Tibial nerve (tissue), 4 donors: Measurements from ENCODE around the gene NECAB3. TPM values are rescaled to one million over a fixed set of nuclear protein-coding genes. Genes with fewer than 3 reads are reported as not detected.

Experiments
- DNase-seq, 2 donors: peaks; one replicate each; pipeline ENCODE4 v3.0.0-alpha.2; 2019; ENCODE audit warnings: low spot score in 2 of 2
- H3K27ac ChIP-seq, 4 donors: fragments of 200-600 bp; sonication (generic) in 3 of 4; one replicate each; pipeline ENCODE4 v1.5.1; 2017 to 2019; ENCODE audit warnings: mild to moderate bottlenecking in 1 of 4
- H3K27me3 ChIP-seq, 2 donors: fragments of 200-600 bp; sonication (generic) in 1 of 2; one replicate each; pipeline versions ENCODE4 v1.5.1 to v1.6.0; 2017 to 2019
- H3K36me3 ChIP-seq, 3 donors: fragments of 200-600 bp; sonication (generic); one replicate each; pipeline ENCODE4 v1.5.1; 2018 to 2019
- H3K4me1 ChIP-seq, 4 donors: fragments of 200-600 bp; sonication (generic) in 3 of 4; one replicate each; pipeline ENCODE4 v1.5.1; 2017 to 2019
- H3K4me3 ChIP-seq, 4 donors: fragments of 200-600 bp; sonication (generic) in 3 of 4; one replicate each; pipeline ENCODE4 v1.5.1; 2017 to 2019; ENCODE audit warnings: mild to moderate bottlenecking in 1 of 4, moderate library complexity in 1 of 4
- H3K9me3 ChIP-seq, 4 donors: fragments of 200-600 bp; sonication (generic) in 3 of 4; one replicate each; pipeline ENCODE4 v1.5.1; 2017 to 2019
- CTCF ChIP-seq, 5 experiments: fragments of 200-600 bp in 3 of 5; fragments of 450-650 bp in 2 of 5; sonication (generic) in 3 of 5; IDR thresholded peaks; one replicate each; pipeline ENCODE4 v1.5.1; 2016 to 2019; ENCODE audit warnings: antibody characterized with exemption in 5 of 5, mild to moderate bottlenecking in 3 of 5, moderate library complexity in 2 of 5
- EP300 ChIP-seq, 2 donors: sonication (generic); formaldehyde crosslinking; IDR thresholded peaks; one replicate each; pipeline ENCODE4 v1.6.1; 2017; ENCODE audit warnings: antibody characterized with exemption in 2 of 2, mild to moderate bottlenecking in 1 of 2
- POLR2A ChIP-seq, 2 donors: fragments of 450-650 bp; IDR thresholded peaks; one replicate each; pipeline ENCODE4 v1.6.1; 2017; ENCODE audit warnings: antibody characterized with exemption in 2 of 2, mild to moderate bottlenecking in 2 of 2, moderate library complexity in 2 of 2
- WGBS, 2 donors: methylation state at CpG; one replicate each; pipeline ENCODE4 v1.1.5; 2018; 5-methylcytosine and 5-hydroxymethylcytosine counted together
- total RNA-seq, 4 donors: library from RNA; depleted of rRNA; stranded (reverse); fragments of >200 nt; gene quantifications; one replicate each; pipeline ENCODE4 v1.1.0, GENCODE V29; 2016

The NECAB3 gene
- total RNA-seq, 4 donors from 2014 or later, result 80.8 to 103 (median 91.5) TPM

- no peak overlapping the region for H3K4me3 ChIP-seq
- no peak for DNase-seq
- TF ChIP-seq EP300 (IDR thresholded peaks at IDR 0.05) (no peak), CTCF (IDR thresholded peaks at IDR 0.05) (no peak), POLR2A (IDR thresholded peaks at IDR 0.05) (no peak)
- no peaks in the 10 kb centered on the region for H3K27me3 ChIP-seq
- no peak overlapping the region for H3K27ac ChIP-seq
- H3K36me3 ChIP-seq, result peaks cover 0 to 39% (median 0%) of the 10 kb centered on the region in 3 donors
- H3K9me3 ChIP-seq, result no peaks in the 10 kb centered on the region
- peaks cover 3 to 16% (median 9%) of the 10 kb centered on the region in 4 donors for H3K4me1 ChIP-seq
- whole genome bisulfite sequencing, 2 donors, result 89 to 100% methylated on average over 2 of the region's 2 CpGs
Observed at GRCh38 chr20:33716498-33716897, 42.3 kb upstream of the NECAB3 start.

- no peak for TF ChIP-seq EP300 (IDR thresholded peaks at IDR 0.05)
- TF ChIP-seq CTCF (IDR thresholded peaks at IDR 0.05), result no peak
- no peak for TF ChIP-seq POLR2A (IDR thresholded peaks at IDR 0.05)
- WGBS, 2 donors, result 89 to 96% methylated on average over 10 of the region's 10 CpGs
- peaks cover 0 to 60% (median 0%) of the 10 kb centered on the region in 3 donors for H3K36me3 ChIP-seq
- no peaks in the 10 kb centered on the region for H3K9me3 ChIP-seq
- no peaks in the 10 kb centered on the region for H3K27me3 ChIP-seq
- no peak overlapping the region for H3K4me3 ChIP-seq
- DNase-seq, result no peak
- H3K4me1 ChIP-seq, result peaks cover 0 to 3% (median under 1%) of the 10 kb centered on the region in 4 donors
- H3K27ac ChIP-seq, result no peak overlapping the region
Observed at GRCh38 chr20:33713865-33714367, 39.7 kb upstream of the NECAB3 start.

GRCh38 chr20:33711446-33711738, 37.2 kb upstream of the NECAB3 start:
- Histone ChIP-seq H3K27ac (no peak overlapping the region), H3K9me3 (no peaks in the 10 kb centered on the region), H3K4me1 (no peaks in the 10 kb centered on the region), H3K27me3 (no peaks in the 10 kb centered on the region), H3K4me3 (no peak overlapping the region), H3K36me3 (peaks cover 0 to 85% (median 0%) of the 10 kb centered on the region in 3 donors)
- DNase-seq, result no peak
- 63% methylated on average over 1 of the region's 1 CpG; no CpG with 5 or more reads in 1 of the 2 donors for WGBS, 2 donors
- TF ChIP-seq POLR2A (IDR thresholded peaks at IDR 0.05), result no peak
- TF ChIP-seq EP300 (IDR thresholded peaks at IDR 0.05), result no peak
- TF ChIP-seq CTCF (IDR thresholded peaks at IDR 0.05), result no peak

GRCh38 chr20:33710681-33711445, 36.6 kb upstream of the NECAB3 start:
- Histone ChIP-seq H3K4me3 (no peak overlapping the region), H3K27me3 (no peaks in the 10 kb centered on the region), H3K27ac (no peak overlapping the region), H3K36me3 (peaks cover 0 to 91% (median 0%) of the 10 kb centered on the region in 3 donors), H3K4me1 (no peaks in the 10 kb centered on the region), H3K9me3 (no peaks in the 10 kb centered on the region)
- DNase-seq, result no peak
- no peak for TF ChIP-seq EP300 (IDR thresholded peaks at IDR 0.05)
- TF ChIP-seq CTCF (IDR thresholded peaks at IDR 0.05), result no peak
- no peak for TF ChIP-seq POLR2A (IDR thresholded peaks at IDR 0.05)
- WGBS, 2 donors, result 67 to 71% methylated on average over 14 of the region's 14 CpGs

- 80 to 85% methylated on average over 16 of the region's 16 CpGs for WGBS, 2 donors
- Histone ChIP-seq H3K27ac (no peak overlapping the region), H3K9me3 (no peaks in the 10 kb centered on the region), H3K27me3 (no peaks in the 10 kb centered on the region), H3K36me3 (peaks cover 0 to 94% (median 0%) of the 10 kb centered on the region in 3 donors), H3K4me3 (no peak overlapping the region), H3K4me1 (no peaks in the 10 kb centered on the region)
- no peak for TF ChIP-seq CTCF (IDR thresholded peaks at IDR 0.05)
- TF ChIP-seq POLR2A (IDR thresholded peaks at IDR 0.05), result no peak
- no peak for TF ChIP-seq EP300 (IDR thresholded peaks at IDR 0.05)
- DNase-seq, result no peak
Observed at GRCh38 chr20:33709905-33710541, 35.8 kb upstream of the NECAB3 start.
